Endothelial cell of umbilical vein (primary cell): ENCODE results near the gene GDI1. TPM values are rescaled to one million over a fixed set of nuclear protein-coding genes. Genes with fewer than 3 reads are reported as not detected.

Source experiments
- BruUV-seq: library from RNA; stranded (reverse); fragments of 400-500 nt; replicated peaks from 2 replicates; lab custom pipeline; 2021; lab: Mats Ljungman, UMichigan
- CTCF ChIA-PET: fragments of 300-600, 350-600 bp; sonication (Branson Sonifier 250); formaldehyde crosslinking; loops from one replicate; lab custom pipeline; 2021; ENCODE audit warnings: antibody characterized with exemption, inconsistent platforms; lab: Charles Lee
- POLR2A ChIA-PET: fragments of 300-600, 350-600 bp; sonication (Branson Sonifier 250); formaldehyde crosslinking; loops from one replicate; lab custom pipeline; 2021; ENCODE audit warnings: antibody characterized with exemption, inconsistent platforms; lab: Charles Lee
- DNase-seq: peaks from one replicate; pipeline ENCODE4 v3.0.0-alpha.2; 2011; ENCODE audit warnings: low read depth, low spot score
- FAIRE-seq: peaks from 2 replicates; lab custom pipeline; 2011; peaks lifted over from hg19 to GRCh38; lab: Jason Lieb, UNC
- H2AFZ ChIP-seq: 2 replicates; pipeline ENCODE4 v1.6.0; 2012; ENCODE audit warnings: low read depth, low read length, control low read depth, inconsistent platforms
- H3K27ac ChIP-seq: 2 replicates; pipeline ENCODE4 v1.5.1; 2011; ENCODE audit warnings: low read depth, mild to moderate bottlenecking, control low read depth, low read length, moderate library complexity; ENCODE audit not compliant: insufficient read depth
- H3K27me3 ChIP-seq, 2 experiments: 2 replicates each; pipeline versions ENCODE4 v1.6.0 to v1.6.1; 2011; ENCODE audit warnings: low read length in 2 of 2, mixed read lengths in 1 of 2; ENCODE audit not compliant: control insufficient read depth in 2 of 2, insufficient read depth in 2 of 2
- H3K36me3 ChIP-seq, 2 experiments: 2 replicates in 1 of 2; 3 replicates in 1 of 2; pipeline ENCODE4 v1.5.1; 2011; ENCODE audit warnings: low read length in 2 of 2, mild to moderate bottlenecking in 1 of 2, moderate library complexity in 1 of 2; ENCODE audit not compliant: control insufficient read depth in 2 of 2, insufficient read depth in 2 of 2; ENCODE audit errors: extremely low read depth in 1 of 2
- H3K4me1 ChIP-seq: 3 replicates; pipeline ENCODE4 v1.5.1; 2011; ENCODE audit warnings: mild to moderate bottlenecking, low read length; ENCODE audit not compliant: control insufficient read depth, insufficient read depth; ENCODE audit errors: extremely low read depth
- H3K4me2 ChIP-seq: 2 replicates; pipeline ENCODE4 v1.6.1; 2011; ENCODE audit warnings: low read length, control low read depth, mixed read lengths; ENCODE audit not compliant: insufficient read depth
- H3K4me3 ChIP-seq, 3 experiments: fragments of 200-600 bp in 1 of 3; sonication (generic), shearing (Covaris generic) in 1 of 3; replicated peaks in 1 of 3; 2 replicates each; pipeline ENCODE4 v1.5.1; 2011 to 2016; ENCODE audit warnings: control low read depth in 3 of 3, low read length in 3 of 3, mild to moderate bottlenecking in 2 of 3, inconsistent platforms in 1 of 3, low read depth in 1 of 3, moderate library complexity in 1 of 3; ENCODE audit not compliant: insufficient read depth in 1 of 3
- H3K79me2 ChIP-seq: 2 replicates; pipeline ENCODE4 v1.6.0; 2012; ENCODE audit warnings: low read length, inconsistent platforms; ENCODE audit not compliant: control insufficient read depth, insufficient read depth
- H3K9ac ChIP-seq: replicated peaks from 2 replicates; pipeline ENCODE3; 2011; ENCODE audit warnings: low read length, control low read depth; ENCODE audit not compliant: insufficient read depth; ENCODE audit errors: extremely low read depth
- H3K9me1 ChIP-seq: replicated peaks from 3 replicates; pipeline ENCODE4 v1.6.0; 2011; ENCODE audit warnings: mild to moderate bottlenecking, low read length; ENCODE audit not compliant: control insufficient read depth, insufficient read depth; ENCODE audit errors: extremely low read depth
- H3K9me3 ChIP-seq: replicated peaks from 2 replicates; pipeline ENCODE4 v1.5.1; 2012; ENCODE audit warnings: low read length, inconsistent platforms; ENCODE audit not compliant: control insufficient read depth, insufficient read depth
- H4K20me1 ChIP-seq: replicated peaks from 2 replicates; pipeline ENCODE3; 2011; ENCODE audit warnings: mild to moderate bottlenecking, low read length; ENCODE audit not compliant: control insufficient read depth, insufficient read depth; ENCODE audit errors: extremely low read depth
- CTCF ChIP-seq, 2 donors: IDR thresholded peaks; 1 replicate in 1 of 2; 2 replicates in 1 of 2; pipeline ENCODE4 v1.5.1; 2011; ENCODE audit warnings: low read length in 2 of 2, mild to moderate bottlenecking in 2 of 2, moderate library complexity in 2 of 2, control low read depth in 1 of 2, inconsistent platforms in 1 of 2, low read depth in 1 of 2; ENCODE audit not compliant: insufficient read depth in 1 of 2; ENCODE audit errors: extremely low read depth in 1 of 2
- EZH2 ChIP-seq: IDR thresholded peaks from 2 replicates; pipeline ENCODE4 v1.6.1; 2012; ENCODE audit warnings: borderline replicate concordance, low read depth, mild to moderate bottlenecking, moderate library complexity, low read length, inconsistent platforms; ENCODE audit not compliant: severe bottlenecking
- FOS ChIP-seq: IDR thresholded peaks from 2 replicates; pipeline ENCODE4 v1.6.1; 2011; ENCODE audit warnings: mild to moderate bottlenecking, low read length, moderate library complexity, borderline replicate concordance; ENCODE audit not compliant: insufficient read depth
- GATA2 ChIP-seq: IDR thresholded peaks from 2 replicates; pipeline ENCODE4 v1.7.0; 2011; ENCODE audit warnings: low read depth, mild to moderate bottlenecking, moderate library complexity, mixed read lengths, low read length; ENCODE audit not compliant: insufficient read length, insufficient read depth
- JUN ChIP-seq: IDR thresholded peaks from 2 replicates; pipeline ENCODE4 v1.6.1; 2011; ENCODE audit warnings: borderline replicate concordance, low read depth; ENCODE audit not compliant: insufficient read length, insufficient read depth
- MAX ChIP-seq: IDR thresholded peaks from 2 replicates; pipeline ENCODE4 v1.6.1; 2011; ENCODE audit not compliant: insufficient read depth, insufficient read length
- MYC ChIP-seq: IDR thresholded peaks from one replicate; pipeline ENCODE4 v1.6.1; 2011; ENCODE audit warnings: mild to moderate bottlenecking, low read depth, low read length
- POLR2A ChIP-seq: IDR thresholded peaks from 2 replicates; pipeline ENCODE4 v1.6.1; 2012; ENCODE audit warnings: low read depth, mild to moderate bottlenecking, control low read depth, low read length
- POLR2AphosphoS5 ChIP-seq: IDR thresholded peaks from 2 replicates; pipeline ENCODE4 v1.6.1; 2012; ENCODE audit warnings: low read depth, mild to moderate bottlenecking, control low read depth, low read length, moderate library complexity; ENCODE audit not compliant: insufficient read depth
- dilution Hi-C: fragments of 300-500 bp; cut with MboI; formaldehyde crosslinking; loops from one replicate; pipeline ENCODE4 v1.15.0; 2019; ENCODE audit warnings: low sequenced_read_pairs; ENCODE audit not compliant: extremely low pct_ligation_motif_present
- intact Hi-C: fragments of 100-400 bp; cut with micrococcal nuclease; formaldehyde crosslinking; loops from one replicate; pipeline ENCODE4 v1.10.0; 2022
- polyA plus RNA-seq, 4 experiments: library from polyadenylated mRNA; depleted of rRNA in 3 of 4; stranded (reverse) in 3 of 4; unstranded in 1 of 4; fragments of >200 nt; gene quantifications; 2 replicates each; pipeline versions ENCODE4 v1.2.1 to v1.2.3, GENCODE V29; 2011 to 2012; ENCODE audit warnings: missing spikeins in 1 of 4
- total RNA-seq: library from RNA; stranded (reverse); gene quantifications from 2 replicates; pipeline ENCODE4 v1.2.3, GENCODE V29; 2021

GDI1 gene
- total and polyA plus RNA-seq, 2 donors (not counting 3 experiments of a cell fraction or from before 2014, with no cell fraction given): 128 to 247 TPM

GRCh38 chrX:154458954-154459778 is 22.2 kb downstream of the GDI1 start:
- H3K9me3 ChIP-seq: no peaks in the 10 kb centered on the region
- TF ChIP-seq MYC (no peak), FOS (no peak), POLR2AphosphoS5 (no peak), POLR2A (no peak), MAX (no peak), EZH2 (no peak), CTCF (IDR thresholded peaks at IDR 0.05; ENCODE audit: extremely low read depth in 1 of 2, insufficient read depth in 1 of 2, low read depth in 1 of 2, low read length in 2 of 2) (no peak), JUN (no peak), GATA2 (no peak)
- CTCF ChIA-PET: interaction anchor here (1.1 to 2.9 kb wide), 3 partner anchors 13 to 68 kb away, joined by 3 to 8 read pairs (median 3); no protein-coding TSS in a partner anchor

More at GRCh38 chrX:154458954-154459778, 22.2 kb downstream of the GDI1 start:
- Histone ChIP-seq H3K9me1 (no peaks in the 10 kb centered on the region), H3K9ac (peak overlapping the region; percentile 31), H3K4me1 (peaks cover 7% of the 10 kb centered on the region), H4K20me1 (no peaks in the 10 kb centered on the region), H3K27ac (no peak overlapping the region), H3K36me3 (peaks cover 0 to 7% of the 10 kb centered on the region in 2 experiments), H3K4me2 (peak overlapping the region; percentile 70), H2AFZ (no peak overlapping the region), H3K79me2 (peaks cover 25% of the 10 kb centered on the region), H3K4me3 (peak overlapping the region; percentile 73 to 81 (median 76)), H3K27me3 (no peaks in the 10 kb centered on the region)
- no peak for DNase-seq
- no TSS peak for BruUV-seq
- POLR2A ChIA-PET: interaction anchor here (0.6 to 1.4 kb wide), 6 partner anchors 13 to 457 kb away, joined by 3 to 7 read pairs (median 4); partner anchors contain the start of gene SLC10A3
- dilution Hi-C loops: no loop called here
- intact Hi-C loops: loop anchor here (2.0 kb wide), 1 partner anchor 20 kb away; the partner anchor contains the start of gene LAGE3
- peak; percentile 24 for FAIRE-seq
